H9 (cell line): Measurements from ENCODE around the gene STAB1. TPM values are rescaled to one million over a fixed set of nuclear protein-coding genes. Genes with fewer than 3 reads are reported as not detected.

Source experiments
- DNase-seq: peaks from one replicate; pipeline ENCODE4 v3.0.0-alpha.2; 2017
- H2AFZ ChIP-seq: one replicate; pipeline ENCODE4 v1.6.1; 2013; ENCODE audit warnings: mild to moderate bottlenecking, low read length, control low read depth, moderate library complexity
- H2AK5ac ChIP-seq: 2 replicates; pipeline ENCODE4 v1.6.1; 2013; ENCODE audit warnings: low read length, control low read depth, mixed read lengths; ENCODE audit not compliant: insufficient read length
- H2BK120ac ChIP-seq: one replicate; pipeline ENCODE4 v1.6.1; 2013; ENCODE audit warnings: low read depth, mild to moderate bottlenecking, low read length, control low read depth, inconsistent platforms; ENCODE audit not compliant: poor library complexity, severe bottlenecking
- H2BK12ac ChIP-seq: 2 replicates; pipeline ENCODE4 v1.6.1; 2013; ENCODE audit warnings: low read length, control low read depth, mixed read lengths, low read depth; ENCODE audit not compliant: insufficient read length
- H2BK15ac ChIP-seq: 2 replicates; pipeline ENCODE4 v1.6.1; 2013; ENCODE audit warnings: low read depth, low read length, control low read depth
- H2BK20ac ChIP-seq: one replicate; pipeline ENCODE4 v1.6.1; 2013; ENCODE audit warnings: low read depth, mild to moderate bottlenecking, low read length, control low read depth, inconsistent platforms; ENCODE audit not compliant: poor library complexity, severe bottlenecking
- H2BK5ac ChIP-seq: 2 replicates; pipeline ENCODE4 v1.6.1; 2013; ENCODE audit warnings: low read length, control low read depth, mixed read lengths; ENCODE audit not compliant: insufficient read length
- H3K14ac ChIP-seq: 2 replicates; pipeline ENCODE4 v1.6.1; 2013; ENCODE audit warnings: low read length, control low read depth; ENCODE audit not compliant: insufficient read depth
- H3K18ac ChIP-seq: 2 replicates; pipeline ENCODE4 v1.6.1; 2013; ENCODE audit warnings: low read depth, mild to moderate bottlenecking, mixed read lengths, low read length, control low read depth; ENCODE audit not compliant: insufficient read length
- H3K23ac ChIP-seq: 2 replicates; pipeline ENCODE4 v1.6.1; 2013; ENCODE audit warnings: low read length, control low read depth, mixed read lengths, low read depth; ENCODE audit not compliant: insufficient read length
- H3K23me2 ChIP-seq: 2 replicates; pipeline ENCODE4 v1.6.1; 2013; ENCODE audit warnings: low read depth, mild to moderate bottlenecking, mixed read lengths, low read length, control low read depth; ENCODE audit not compliant: insufficient read length, poor library complexity, severe bottlenecking
- H3K27ac ChIP-seq: 2 replicates; pipeline ENCODE4 v1.5.1; 2013; ENCODE audit warnings: low read length, control low read depth, mixed read lengths, low read depth; ENCODE audit not compliant: insufficient read length
- H3K27me3 ChIP-seq: 2 replicates; pipeline ENCODE4 v1.6.1; 2013; ENCODE audit warnings: low read length, control low read depth, inconsistent platforms; ENCODE audit not compliant: insufficient read depth
- H3K4ac ChIP-seq: 2 replicates; pipeline ENCODE4 v1.6.1; 2013; ENCODE audit warnings: low read depth, mild to moderate bottlenecking, control low read depth, inconsistent platforms, low read length, moderate library complexity
- H3K4me1 ChIP-seq: 2 replicates; pipeline ENCODE4 v1.6.1; 2013; ENCODE audit warnings: low read length, control low read depth, inconsistent platforms; ENCODE audit not compliant: insufficient read depth
- H3K4me2 ChIP-seq: 2 replicates; pipeline ENCODE4 v1.6.1; 2013; ENCODE audit warnings: low read length, control low read depth, mixed read lengths; ENCODE audit not compliant: insufficient read length, insufficient read depth
- H3K56ac ChIP-seq: 2 replicates; pipeline ENCODE4 v1.6.1; 2013; ENCODE audit warnings: low read depth, mild to moderate bottlenecking, mixed read lengths, low read length, control low read depth; ENCODE audit not compliant: insufficient read length
- H3K79me1 ChIP-seq: 2 replicates; pipeline ENCODE4 v1.6.1; 2013; ENCODE audit warnings: low read depth, mild to moderate bottlenecking, moderate library complexity, low read length, control low read depth, inconsistent platforms; ENCODE audit not compliant: insufficient read depth, poor library complexity, severe bottlenecking
- H3K79me2 ChIP-seq: 2 replicates; pipeline ENCODE4 v1.6.1; 2013; ENCODE audit warnings: low read length, control low read depth, inconsistent platforms; ENCODE audit not compliant: insufficient read depth
- H3K9ac ChIP-seq: 2 replicates; pipeline ENCODE4 v1.6.1; 2013; ENCODE audit warnings: low read length, control low read depth, mixed read lengths; ENCODE audit not compliant: insufficient read length; ENCODE audit errors: extremely low read depth
- H3K9me3 ChIP-seq: one replicate; pipeline ENCODE4 v1.6.1; 2013; ENCODE audit warnings: low read depth, low read length, inconsistent platforms; ENCODE audit not compliant: control insufficient read depth
- H3T11ph ChIP-seq: one replicate; pipeline ENCODE4 v1.6.1; 2013; ENCODE audit warnings: mild to moderate bottlenecking, low read length, control low read depth, inconsistent platforms
- H4K20me1 ChIP-seq: one replicate; pipeline ENCODE4 v1.6.1; 2013; ENCODE audit not compliant: control insufficient read depth, insufficient read length, insufficient read depth
- H4K5ac ChIP-seq: 2 replicates; pipeline ENCODE4 v1.6.1; 2013; ENCODE audit warnings: low read depth, mild to moderate bottlenecking, mixed read lengths, low read length, control low read depth; ENCODE audit not compliant: insufficient read length
- H4K8ac ChIP-seq: replicated peaks from 2 replicates; pipeline ENCODE4 v1.6.1; 2013; ENCODE audit warnings: low read length, control low read depth, mixed read lengths, low read depth; ENCODE audit not compliant: insufficient read length
- H4K91ac ChIP-seq: 2 replicates; pipeline ENCODE4 v1.6.1; 2013; ENCODE audit warnings: low read depth, mild to moderate bottlenecking, moderate library complexity, mixed read lengths, low read length, control low read depth; ENCODE audit not compliant: insufficient read length
- H3K27ac Mint-ChIP-seq, 3 experiments: 2 replicates in 2 of 3; 3 replicates in 1 of 3; pipeline ENCODE4 v1.8.0; 2020 to 2021; ENCODE audit warnings: mixed read lengths in 3 of 3, mild to moderate bottlenecking in 1 of 3, moderate library complexity in 1 of 3
- H3K27me3 Mint-ChIP-seq: 2 replicates; pipeline ENCODE4 v1.8.0; 2021; ENCODE audit warnings: low read depth, mild to moderate bottlenecking, moderate library complexity, mixed read lengths
- H3K36me3 Mint-ChIP-seq, 3 experiments: 2 replicates in 2 of 3; 3 replicates in 1 of 3; pipeline ENCODE4 v1.8.0; 2020 to 2021; ENCODE audit warnings: low read depth in 3 of 3, mixed read lengths in 3 of 3; ENCODE audit not compliant: insufficient read depth in 1 of 3
- H3K4me1 Mint-ChIP-seq, 2 experiments: 2 replicates each; pipeline ENCODE4 v1.8.0; 2020; ENCODE audit warnings: mixed read lengths in 2 of 2
- H3K4me3 Mint-ChIP-seq, 2 experiments: 2 replicates in 1 of 2; 3 replicates in 1 of 2; pipeline ENCODE4 v1.8.0; 2020 to 2021; ENCODE audit warnings: mild to moderate bottlenecking in 2 of 2, mixed read lengths in 2 of 2, moderate library complexity in 1 of 2
- H3K9me3 Mint-ChIP-seq, 2 experiments: 2 replicates in 1 of 2; 3 replicates in 1 of 2; pipeline ENCODE4 v1.8.0; 2020; ENCODE audit warnings: mild to moderate bottlenecking in 2 of 2, mixed read lengths in 2 of 2, moderate library complexity in 1 of 2
- WGBS: extraction: QIAGEN DNeasy Blood & Tissue Kit; methylation state at CpG from one replicate; pipeline ENCODE4 v1.1.7; 2013; ENCODE audit warnings: missing lambda C conversion rate, low lambda C conversion rate, mixed read lengths; ENCODE audit not compliant: insufficient read length; ENCODE audit errors: extremely low coverage; 5-methylcytosine and 5-hydroxymethylcytosine counted together
- total RNA-seq: library from RNA; stranded (reverse); gene quantifications from 2 replicates; pipeline ENCODE4 v1.2.1, GENCODE V29; 2021
- TF ChIP-seq, protein P1 (sequence below): fragments of 200-600 bp; sonication (generic); conservative IDR thresholded peaks from 3 replicates; pipeline ENCODE4 v1.8.0; 2021; ENCODE audit warnings: antibody characterized with exemption, mild to moderate bottlenecking

STAB1 gene
- total RNA-seq, 1 experiment from 2014 or later: 1.5 TPM

DNA sequence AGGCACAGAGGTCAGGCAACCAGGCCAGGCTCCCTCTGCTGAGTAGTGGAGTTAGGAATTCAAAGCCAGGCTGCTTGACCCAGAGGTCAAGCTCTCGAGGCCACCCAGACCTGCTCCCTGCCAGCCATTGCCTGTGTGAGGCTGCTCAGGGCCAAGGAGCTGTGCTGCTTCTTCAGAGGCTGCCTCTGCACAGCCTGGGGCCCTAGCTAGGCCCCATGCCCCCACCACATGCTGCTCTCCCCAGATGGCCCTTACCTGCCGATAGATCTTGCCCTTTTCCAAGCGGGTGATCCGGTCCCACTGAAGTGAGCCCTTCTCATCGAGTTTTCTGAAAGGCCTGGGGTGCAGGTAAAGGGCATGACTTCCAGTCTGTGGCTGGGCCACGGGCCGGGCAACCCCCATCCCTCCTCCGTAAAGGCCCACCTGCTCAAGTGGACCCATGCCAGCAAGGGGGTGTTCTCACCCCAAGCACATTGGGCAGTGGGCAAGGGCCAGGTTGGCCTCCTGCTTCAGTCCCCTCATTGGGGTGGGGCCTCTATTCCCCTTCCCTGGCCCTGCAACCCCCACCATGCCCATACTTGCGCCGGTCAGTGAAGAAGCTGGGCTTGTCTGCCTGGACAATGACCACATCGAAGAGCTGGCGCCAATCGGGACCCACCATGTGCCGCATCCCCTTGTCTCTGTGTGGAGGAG, 32.0 kb downstream of the STAB1 start:
- no peaks in the 10 kb centered on the region for H3K27me3 ChIP-seq
- H2BK12ac ChIP-seq: no peak overlapping the region
- H4K8ac ChIP-seq: no peak overlapping the region
- no peak overlapping the region for H4K91ac ChIP-seq
- H3K18ac ChIP-seq: no peak overlapping the region
- no peak overlapping the region for H2AFZ ChIP-seq
- H3K4me1 ChIP-seq: no peaks in the 10 kb centered on the region
- no peaks in the 10 kb centered on the region; the same call in 1 of the 2 replicates for H3K27me3 Mint-ChIP-seq
- H3K9me3 Mint-ChIP-seq: no peaks in the 10 kb centered on the region
- no peaks in the 10 kb centered on the region for H3K79me1 ChIP-seq
- H2BK120ac ChIP-seq: no peak overlapping the region
- H2BK20ac ChIP-seq: no peak overlapping the region
- no peak overlapping the region for H3K9ac ChIP-seq
- TF ChIP-seq, protein P1, sequence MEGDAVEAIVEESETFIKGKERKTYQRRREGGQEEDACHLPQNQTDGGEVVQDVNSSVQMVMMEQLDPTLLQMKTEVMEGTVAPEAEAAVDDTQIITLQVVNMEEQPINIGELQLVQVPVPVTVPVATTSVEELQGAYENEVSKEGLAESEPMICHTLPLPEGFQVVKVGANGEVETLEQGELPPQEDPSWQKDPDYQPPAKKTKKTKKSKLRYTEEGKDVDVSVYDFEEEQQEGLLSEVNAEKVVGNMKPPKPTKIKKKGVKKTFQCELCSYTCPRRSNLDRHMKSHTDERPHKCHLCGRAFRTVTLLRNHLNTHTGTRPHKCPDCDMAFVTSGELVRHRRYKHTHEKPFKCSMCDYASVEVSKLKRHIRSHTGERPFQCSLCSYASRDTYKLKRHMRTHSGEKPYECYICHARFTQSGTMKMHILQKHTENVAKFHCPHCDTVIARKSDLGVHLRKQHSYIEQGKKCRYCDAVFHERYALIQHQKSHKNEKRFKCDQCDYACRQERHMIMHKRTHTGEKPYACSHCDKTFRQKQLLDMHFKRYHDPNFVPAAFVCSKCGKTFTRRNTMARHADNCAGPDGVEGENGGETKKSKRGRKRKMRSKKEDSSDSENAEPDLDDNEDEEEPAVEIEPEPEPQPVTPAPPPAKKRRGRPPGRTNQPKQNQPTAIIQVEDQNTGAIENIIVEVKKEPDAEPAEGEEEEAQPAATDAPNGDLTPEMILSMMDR: no peak
- no peak overlapping the region for H3K4me3 Mint-ChIP-seq
- H2BK5ac ChIP-seq: no peak overlapping the region
- no peak overlapping the region for H3T11ph ChIP-seq
- DNase-seq: no peak
- H3K27ac ChIP-seq: no peak overlapping the region
- no peak overlapping the region for H3K4me2 ChIP-seq
- H4K20me1 ChIP-seq: no peaks in the 10 kb centered on the region
- peaks cover under 1% of the 10 kb centered on the region for H3K23me2 ChIP-seq
- no peak overlapping the region for H3K23ac ChIP-seq
- H3K27ac Mint-ChIP-seq: no peak overlapping the region
- no CpG with 5 or more reads among the region's 14 CpGs for WGBS
- H3K4ac ChIP-seq: no peak overlapping the region
- peaks cover 28 to 64% (median 62%) of the 10 kb centered on the region in 3 experiments; a peak in 6 of 7 replicates for H3K36me3 Mint-ChIP-seq
- no peak overlapping the region for H2BK15ac ChIP-seq
- no peak overlapping the region for H4K5ac ChIP-seq
- H3K56ac ChIP-seq: no peak overlapping the region
- H2AK5ac ChIP-seq: no peak overlapping the region
- peaks cover 4 to 5% of the 10 kb centered on the region in 2 experiments for H3K4me1 Mint-ChIP-seq
- no peaks in the 10 kb centered on the region for H3K9me3 ChIP-seq
- no peak overlapping the region for H3K14ac ChIP-seq
- H3K79me2 ChIP-seq: no peaks in the 10 kb centered on the region; the same call in 1 of the 2 replicates
